NCI-H748 (cell line): ENCODE results near the gene MYH7.

Experiments used
- DNase-seq: peaks from one replicate; lab custom pipeline; 2025; ENCODE audit not compliant: unreplicated experiment; lab: John Stamatoyannopoulos, UW

MYH7 gene

DNA sequence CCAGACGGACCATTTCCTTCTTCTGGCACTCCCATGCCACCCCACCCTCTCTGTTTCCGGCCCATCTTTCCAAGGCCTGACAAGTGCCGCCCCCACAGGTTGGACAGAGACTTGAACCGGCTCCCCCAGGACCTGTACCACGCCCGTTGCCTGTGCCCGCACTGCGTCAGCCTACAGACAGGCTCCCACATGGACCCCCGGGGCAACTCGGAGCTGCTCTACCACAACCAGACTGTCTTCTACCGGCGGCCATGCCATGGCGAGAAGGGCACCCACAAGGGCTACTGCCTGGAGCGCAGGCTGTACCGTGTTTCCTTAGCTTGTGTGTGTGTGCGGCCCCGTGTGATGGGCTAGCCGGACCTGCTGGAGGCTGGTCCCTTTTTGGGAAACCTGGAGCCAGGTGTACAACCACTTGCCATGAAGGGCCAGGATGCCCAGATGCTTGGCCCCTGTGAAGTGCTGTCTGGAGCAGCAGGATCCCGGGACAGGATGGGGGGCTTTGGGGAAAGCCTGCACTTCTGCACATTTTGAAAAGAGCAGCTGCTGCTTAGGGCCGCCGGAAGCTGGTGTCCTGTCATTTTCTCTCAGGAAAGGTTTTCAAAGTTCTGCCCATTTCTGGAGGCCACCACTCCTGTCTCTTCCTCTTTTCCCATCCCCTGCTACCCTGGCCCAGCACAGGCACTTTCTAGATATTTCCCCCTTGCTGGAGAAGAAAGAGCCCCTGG, 59.8 kb downstream of the MYH7 start:
- no peak for DNase-seq

DNA sequence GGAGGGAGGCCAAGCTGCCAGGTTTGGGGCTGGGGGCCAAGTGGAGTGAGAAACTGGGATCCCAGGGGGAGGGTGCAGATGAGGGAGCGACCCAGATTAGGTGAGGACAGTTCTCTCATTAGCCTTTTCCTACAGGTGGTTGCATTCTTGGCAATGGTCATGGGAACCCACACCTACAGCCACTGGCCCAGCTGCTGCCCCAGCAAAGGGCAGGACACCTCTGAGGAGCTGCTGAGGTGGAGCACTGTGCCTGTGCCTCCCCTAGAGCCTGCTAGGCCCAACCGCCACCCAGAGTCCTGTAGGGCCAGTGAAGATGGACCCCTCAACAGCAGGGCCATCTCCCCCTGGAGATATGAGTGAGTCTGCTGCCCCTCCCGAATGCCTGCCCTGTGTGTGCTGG, 62.4 kb downstream of the MYH7 start:
- DNase-seq = no peak

DNA sequence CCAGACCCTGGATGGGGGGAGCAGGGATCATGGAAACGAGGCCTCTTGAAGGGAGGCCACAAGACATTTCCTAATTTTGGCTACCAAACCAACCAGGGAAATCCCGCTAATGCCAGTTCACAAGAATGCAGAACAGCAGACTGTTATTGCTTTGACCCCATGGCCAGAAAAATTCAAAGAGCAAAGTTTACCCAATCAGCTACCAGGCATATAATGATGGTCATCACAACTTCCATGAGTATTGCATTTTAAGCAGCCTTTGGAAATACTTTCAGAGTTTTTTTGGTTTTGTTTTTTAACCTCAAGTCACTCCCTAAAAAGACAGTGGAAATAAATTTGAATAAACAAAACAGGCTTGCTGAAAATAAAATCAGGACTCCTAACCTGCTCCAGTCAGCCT, 63.0 kb downstream of the MYH7 start, which contains the start of gene IL25:
TSS of gene IL25 (plus strand) at position 301 of the 400 bp plus-strand sequence.
- DNase-seq = no peak

DNA sequence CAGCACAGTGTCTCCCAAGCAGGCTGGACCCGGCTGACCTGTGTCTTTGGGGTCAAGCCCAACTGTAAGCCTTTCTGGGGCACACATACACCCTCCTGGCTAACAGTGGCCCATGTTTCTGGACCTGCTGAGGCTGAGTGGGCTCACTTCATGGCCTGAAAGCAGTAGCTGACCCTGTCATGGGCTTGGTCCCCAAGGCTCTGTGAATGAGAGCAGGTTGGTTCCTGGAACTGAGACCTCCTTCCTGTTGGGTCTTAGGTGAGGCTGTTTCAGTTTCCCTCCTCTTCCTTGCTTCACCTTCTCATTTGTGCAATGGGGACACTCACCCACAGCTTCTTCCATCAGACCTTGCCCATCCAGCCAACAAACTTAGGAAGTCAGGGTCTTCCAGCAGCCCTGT, 63.6 kb downstream of the MYH7 start:
- DNase-seq = no peak

DNA sequence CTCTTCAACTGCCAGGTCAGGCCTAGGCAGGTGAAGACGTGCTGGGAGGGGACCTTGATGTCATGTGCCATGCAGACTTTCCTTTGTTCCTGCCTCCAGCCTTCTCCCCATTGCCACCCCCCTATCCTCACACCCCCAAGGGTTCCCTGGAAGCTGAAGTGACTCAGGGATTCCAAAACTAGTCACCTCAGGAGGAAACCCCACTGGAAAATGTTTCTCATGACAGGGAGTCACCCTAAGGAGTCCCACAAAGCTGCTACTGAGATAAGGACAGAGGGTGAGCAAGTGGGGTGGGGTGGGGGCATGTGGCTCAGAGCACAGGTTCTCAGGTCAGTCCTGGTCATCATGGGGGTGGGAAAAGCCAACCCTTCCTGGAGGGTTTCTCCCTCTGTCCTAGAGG, 65.2 kb downstream of the MYH7 start:
- DNase-seq = no peak

DNA sequence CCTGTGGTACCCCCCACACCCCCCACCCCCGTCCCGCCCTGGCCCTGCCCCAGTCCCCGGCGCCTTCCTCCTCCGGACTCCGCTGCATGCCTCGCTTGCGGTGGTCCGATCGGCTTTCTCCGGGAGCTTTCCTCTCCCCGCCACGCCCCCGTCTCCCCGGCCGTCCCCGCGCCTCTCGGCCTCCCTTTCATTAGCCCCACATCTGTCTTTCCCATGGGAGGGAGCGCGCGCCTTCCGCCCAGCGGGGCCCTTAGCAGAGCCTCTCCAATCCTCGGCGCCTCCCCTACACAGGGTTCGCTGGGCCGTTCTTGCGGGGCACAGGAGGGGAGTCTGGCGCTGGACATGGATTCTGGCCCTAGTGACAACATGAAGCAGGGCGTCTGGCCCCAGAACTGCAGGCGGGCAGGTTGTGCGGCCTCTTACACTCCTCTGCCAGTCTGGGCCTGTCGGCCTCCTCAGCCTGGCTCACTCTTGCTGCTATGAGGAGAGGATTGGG, 69.0 kb downstream of the MYH7 start:
- no peak for DNase-seq

DNA sequence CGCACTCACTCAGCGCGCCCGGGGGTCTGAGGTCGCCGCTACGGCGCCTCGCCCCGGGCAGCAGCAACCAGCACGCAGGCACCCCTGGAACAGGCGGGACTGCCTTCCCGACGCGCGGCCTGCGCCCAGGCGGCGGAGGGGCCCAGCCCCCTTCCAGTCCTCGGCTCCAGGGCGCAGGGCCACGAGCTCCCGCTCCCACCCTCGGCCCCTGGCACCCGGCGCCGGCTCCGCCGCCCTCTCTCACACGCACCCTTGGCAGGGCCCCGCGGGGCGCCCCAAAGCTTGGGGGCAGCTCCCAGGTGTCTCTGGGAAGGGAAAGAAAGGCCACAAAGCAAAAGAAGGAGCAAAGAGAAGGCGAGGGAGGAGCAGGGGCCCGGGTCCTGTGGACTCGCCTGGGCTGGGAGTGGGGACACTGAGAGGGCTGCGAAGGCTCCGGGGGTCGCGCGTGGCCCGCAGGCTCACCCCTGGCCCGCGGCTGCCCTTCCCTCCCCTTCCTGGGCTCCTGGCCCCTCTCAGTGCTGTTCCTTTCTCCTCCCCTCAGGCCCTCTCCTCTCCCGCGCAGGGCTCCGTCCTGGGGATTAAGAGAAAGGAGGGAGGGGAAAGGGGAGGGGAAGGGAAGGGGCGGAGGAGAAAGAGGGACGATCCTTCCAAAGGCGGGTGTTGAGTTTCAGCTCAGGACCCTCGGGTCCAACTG, 69.6 kb downstream of the MYH7 start:
- no peak for DNase-seq

DNA sequence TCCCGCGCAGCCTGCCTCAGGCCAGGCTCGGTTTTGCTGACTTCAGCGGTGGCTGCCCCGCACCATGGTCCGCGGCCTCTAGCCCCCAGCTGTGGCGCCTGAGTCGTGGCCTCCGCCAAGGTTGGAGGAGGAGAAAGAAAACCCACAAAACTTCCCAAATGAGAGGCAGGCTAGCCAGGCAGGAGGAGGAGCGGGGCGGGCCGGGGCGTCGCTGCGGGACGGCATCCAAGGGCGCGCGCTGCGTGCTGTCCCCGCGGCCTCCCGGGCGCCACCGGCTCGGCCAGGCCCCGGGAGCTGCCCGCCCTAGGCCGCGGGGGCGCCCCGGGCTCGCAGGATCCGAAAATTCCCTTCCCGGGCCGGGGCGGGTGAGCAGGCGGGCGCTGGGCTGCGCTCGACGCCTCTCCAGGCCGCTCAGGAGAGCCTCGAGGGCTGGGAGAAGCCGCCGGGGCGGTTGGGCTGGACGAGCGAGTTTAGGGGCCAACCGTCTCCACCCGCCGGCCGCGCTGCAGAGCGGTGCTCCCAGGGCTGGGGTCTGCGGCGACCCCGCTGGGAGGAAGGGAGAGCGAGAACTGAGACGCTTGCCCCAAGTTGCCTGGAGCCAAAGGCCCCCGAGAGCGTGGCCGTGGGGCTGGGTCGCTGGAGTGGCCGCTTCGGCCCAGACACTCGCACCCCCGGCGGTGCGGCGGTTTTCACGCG, 70.3 kb downstream of the MYH7 start, which contains the start of gene EFS:
TSS of gene EFS (minus strand) at position 137 of the 696 bp plus-strand sequence. CDS start 147 bp downstream, outside the sequence.
- no peak for DNase-seq

DNA sequence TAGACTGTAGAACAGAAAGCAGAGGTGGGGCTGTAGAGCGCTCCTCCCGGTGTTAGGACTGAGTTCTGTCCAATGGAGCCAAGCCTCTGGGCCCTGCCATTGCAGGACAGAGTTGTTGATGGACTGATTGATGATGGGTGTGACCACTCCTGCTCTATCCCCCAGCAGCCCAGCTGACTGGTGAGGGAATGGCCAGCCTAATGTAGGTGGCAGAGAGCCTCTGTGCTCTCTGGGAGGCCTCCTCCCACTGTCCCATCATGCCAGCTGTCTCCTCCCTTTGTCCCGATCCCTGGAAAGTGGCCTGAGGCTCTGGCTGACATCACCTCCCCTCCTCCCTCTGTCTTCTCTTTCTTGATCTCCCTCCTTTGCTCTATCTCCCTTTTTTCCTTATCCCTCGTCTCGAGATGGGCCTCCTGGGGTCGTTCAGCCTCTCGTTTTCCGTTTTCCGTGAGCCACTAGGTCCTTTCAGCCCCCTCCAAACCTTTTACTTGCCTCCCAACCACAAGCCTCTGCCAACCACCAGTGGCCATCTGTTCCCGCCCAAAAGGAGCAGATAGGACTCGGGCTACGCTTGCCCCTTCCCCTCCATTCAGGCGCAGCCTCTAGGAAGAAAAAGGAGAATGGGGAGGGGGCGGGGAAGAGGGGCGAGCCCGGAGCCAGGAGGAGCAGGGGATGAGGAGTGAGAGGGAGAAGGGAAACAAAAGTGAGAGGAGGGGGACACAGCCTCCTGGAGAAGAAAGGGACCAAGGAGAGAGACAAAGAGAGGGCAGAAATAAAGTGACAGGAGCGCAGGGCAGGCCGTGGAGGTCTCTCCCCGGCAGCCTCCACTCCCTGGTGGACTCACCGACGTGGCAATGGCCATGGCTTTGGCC, 71.1 kb downstream of the MYH7 start:
- no peak for DNase-seq
